AG10803 (cell line): ENCODE measurements around the gene STRIT1.
A peak's percentile ranks its signal among the peaks of the same experiment; 100 is the strongest.

ENCODE experiments used
- DNase-seq: peaks from one replicate; pipeline ENCODE4 v3.0.0; 2010; ENCODE audit warnings: low read depth
- H3K4me3 ChIP-seq: 2 replicates; pipeline ENCODE4 v1.5.1; 2011; ENCODE audit warnings: mild to moderate bottlenecking, low read length, control low read depth
- TF ChIP-seq, protein P1 (sequence below): conservative IDR thresholded peaks from 2 replicates; pipeline ENCODE4 v1.5.1; 2011; ENCODE audit warnings: mild to moderate bottlenecking, low read length, control low read depth, inconsistent platforms

Gene STRIT1

GRCh38 chr3:155331078-155331477 lies 37.6 kb upstream of the STRIT1 start:
- no peak for DNase-seq
- no peak overlapping the region for H3K4me3 ChIP-seq
- TF ChIP-seq, protein P1, sequence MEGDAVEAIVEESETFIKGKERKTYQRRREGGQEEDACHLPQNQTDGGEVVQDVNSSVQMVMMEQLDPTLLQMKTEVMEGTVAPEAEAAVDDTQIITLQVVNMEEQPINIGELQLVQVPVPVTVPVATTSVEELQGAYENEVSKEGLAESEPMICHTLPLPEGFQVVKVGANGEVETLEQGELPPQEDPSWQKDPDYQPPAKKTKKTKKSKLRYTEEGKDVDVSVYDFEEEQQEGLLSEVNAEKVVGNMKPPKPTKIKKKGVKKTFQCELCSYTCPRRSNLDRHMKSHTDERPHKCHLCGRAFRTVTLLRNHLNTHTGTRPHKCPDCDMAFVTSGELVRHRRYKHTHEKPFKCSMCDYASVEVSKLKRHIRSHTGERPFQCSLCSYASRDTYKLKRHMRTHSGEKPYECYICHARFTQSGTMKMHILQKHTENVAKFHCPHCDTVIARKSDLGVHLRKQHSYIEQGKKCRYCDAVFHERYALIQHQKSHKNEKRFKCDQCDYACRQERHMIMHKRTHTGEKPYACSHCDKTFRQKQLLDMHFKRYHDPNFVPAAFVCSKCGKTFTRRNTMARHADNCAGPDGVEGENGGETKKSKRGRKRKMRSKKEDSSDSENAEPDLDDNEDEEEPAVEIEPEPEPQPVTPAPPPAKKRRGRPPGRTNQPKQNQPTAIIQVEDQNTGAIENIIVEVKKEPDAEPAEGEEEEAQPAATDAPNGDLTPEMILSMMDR, result no peak

- H3K4me3 ChIP-seq, result no peak overlapping the region
- TF ChIP-seq, protein P1, result no peak
- no peak for DNase-seq
These were observed 36.9 kb upstream of the STRIT1 start for GRCh38 chr3:155330370-155330769.

GRCh38 chr3:155329513-155330048 lies 36.1 kb upstream of the STRIT1 start:
- no peak for DNase-seq
- TF ChIP-seq, protein P1, result no peak
- H3K4me3 ChIP-seq, result no peak overlapping the region

DNA sequence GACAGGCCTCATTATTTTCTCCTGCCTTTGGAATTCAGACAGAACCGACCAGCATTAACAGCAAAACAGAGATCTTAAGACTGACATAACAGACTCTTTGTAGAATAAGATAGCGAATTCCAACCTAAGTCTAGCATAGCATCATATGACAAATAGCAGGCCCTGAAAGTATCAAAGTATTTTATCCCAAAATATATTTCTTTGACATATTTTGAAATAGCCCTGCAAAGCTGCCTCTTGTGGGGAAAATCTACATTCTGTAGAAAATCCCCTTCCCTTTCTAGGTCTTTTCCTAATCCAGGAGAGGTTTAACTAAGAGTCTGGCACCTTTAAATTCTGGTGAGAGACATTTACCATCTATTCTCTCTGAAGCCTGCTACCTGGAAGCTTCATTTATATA lies 34.4 kb upstream of the STRIT1 start:
- H3K4me3 ChIP-seq, result no peak overlapping the region
- TF ChIP-seq, protein P1, result no peak
- DNase-seq, result no peak

- TF ChIP-seq, protein P1, result no peak
- DNase-seq, result no peak
These were observed 33.9 kb upstream of the STRIT1 start for GRCh38 chr3:155327430-155327829.

DNA sequence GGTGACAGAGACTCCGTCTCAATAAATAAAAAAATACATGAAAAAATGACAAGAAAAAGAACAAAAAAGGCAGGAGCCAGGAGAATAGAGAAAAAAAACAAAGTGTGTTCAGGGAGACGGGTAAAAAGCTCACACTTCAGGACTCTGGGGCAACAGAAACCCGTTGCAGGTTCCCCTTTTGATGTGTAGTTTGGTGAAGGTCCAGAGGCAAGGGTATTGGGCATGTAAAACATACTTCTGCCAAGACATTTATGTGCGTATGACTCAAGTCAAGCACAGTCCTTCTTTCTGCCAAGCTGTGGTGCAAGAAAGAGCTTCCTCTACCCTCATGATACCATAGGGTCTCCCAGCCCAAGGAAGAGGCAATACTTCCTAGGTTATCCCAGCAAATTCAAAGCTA lies 33.4 kb upstream of the STRIT1 start:
- TF ChIP-seq, protein P1, result no peak
- H3K4me3 ChIP-seq, result no peak overlapping the region
- DNase-seq, result peak; percentile 12

More at GRCh38 chr3:155327430-155327829, 33.9 kb upstream of the STRIT1 start:
- no peak overlapping the region for H3K4me3 ChIP-seq

GRCh38 chr3:155326244-155326643 lies 32.8 kb upstream of the STRIT1 start:
- TF ChIP-seq, protein P1, result no peak
- no peak overlapping the region for H3K4me3 ChIP-seq
- DNase-seq, result no peak
